NCI-H1092 treated with DMSO at 0.1 percent for 48 hours (cell line): Measurements from ENCODE around the gene CD5L.

Experiments
- DNase-seq: peaks from one replicate; lab custom pipeline; 2025; lab: John Stamatoyannopoulos, UW

The CD5L gene

DNA sequence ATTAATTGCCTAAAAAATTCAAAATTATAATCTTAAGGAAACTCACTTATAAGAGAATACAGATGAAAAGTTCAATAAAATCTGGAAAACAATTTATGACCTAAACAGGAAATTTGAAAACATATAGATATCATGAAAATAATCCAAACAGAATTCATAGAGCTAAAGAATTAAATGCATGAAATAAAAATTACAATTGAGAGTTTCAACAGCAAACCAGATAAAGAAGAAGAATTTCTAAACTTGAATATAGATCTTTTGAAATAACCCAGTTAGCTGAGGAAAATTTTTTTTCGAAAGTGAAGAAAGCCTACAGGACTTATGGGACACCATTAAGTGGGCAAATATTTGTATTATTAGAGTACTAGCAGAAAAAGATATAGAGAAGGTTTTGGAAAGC, 28.3 kb downstream of the CD5L start:
- no peak for DNase-seq

- no peak for DNase-seq
These were observed 35.0 kb downstream of the CD5L start for GRCh38 chr1:157806431-157807149.

DNA sequence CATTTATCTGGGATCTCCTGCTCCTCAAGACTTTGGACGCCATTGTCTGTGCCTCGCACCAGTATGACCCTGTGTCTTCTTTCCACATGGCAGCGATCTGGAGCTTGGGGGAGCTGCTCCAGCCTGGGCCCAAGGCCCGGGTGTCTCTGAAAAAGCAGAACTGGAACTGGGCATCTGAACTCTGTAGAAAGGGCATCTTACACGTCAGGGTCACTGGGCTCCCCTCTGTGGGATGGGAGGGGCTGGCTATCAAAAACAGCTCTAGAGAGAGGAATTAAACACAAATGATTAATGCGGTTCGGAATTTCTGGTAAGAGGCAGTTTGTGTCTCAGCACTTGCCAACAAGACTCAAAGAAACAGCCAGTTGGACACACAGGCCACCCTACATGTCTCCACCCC, 37.8 kb downstream of the CD5L start:
- DNase-seq: no peak

GRCh38 chr1:157799996-157800395, 41.6 kb downstream of the CD5L start:
- DNase-seq: no peak

DNA sequence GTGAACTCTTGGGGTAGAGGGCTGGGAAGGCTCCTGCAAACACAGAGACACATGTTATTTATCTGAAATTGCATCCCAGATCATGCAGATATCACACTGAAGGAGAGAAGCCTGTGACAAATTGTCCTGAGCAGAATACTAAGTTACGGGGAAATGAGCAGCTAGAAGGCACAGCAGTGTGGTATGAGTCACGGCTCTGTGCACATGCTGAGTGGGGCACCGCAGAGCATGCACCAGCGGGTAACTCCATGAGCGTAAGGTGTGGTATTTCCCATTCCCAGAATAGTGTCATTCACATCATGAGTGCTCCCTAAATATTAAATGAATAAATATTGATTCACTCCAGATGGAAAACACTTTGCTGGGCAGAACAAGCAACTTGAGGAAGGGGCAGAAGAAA, 43.4 kb downstream of the CD5L start:
- no peak for DNase-seq

GRCh38 chr1:157785248-157785647, 56.4 kb downstream of the CD5L start:
- DNase-seq: no peak

- DNase-seq: no peak
These were observed 56.8 kb downstream of the CD5L start for GRCh38 chr1:157784801-157785200.

DNA sequence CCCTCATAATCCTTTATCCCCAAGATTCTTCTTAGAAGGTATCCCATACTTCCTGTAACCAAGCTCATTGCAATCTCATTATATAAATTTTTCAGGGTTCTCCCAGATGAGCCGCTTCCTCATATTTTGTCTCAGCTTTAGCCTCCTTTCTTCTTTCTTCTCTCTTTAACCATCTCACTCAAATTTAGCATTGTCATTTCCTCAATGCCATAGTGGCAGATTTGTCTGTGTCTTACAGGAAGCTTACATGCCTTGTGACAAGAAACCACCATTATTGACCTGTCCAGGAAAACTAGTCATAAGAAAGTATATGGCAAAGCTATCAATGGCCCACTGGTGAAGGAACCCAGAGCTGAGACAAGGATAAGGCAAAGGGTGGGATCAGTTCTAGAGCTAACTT, 58.7 kb downstream of the CD5L start:
- DNase-seq: no peak

DNA sequence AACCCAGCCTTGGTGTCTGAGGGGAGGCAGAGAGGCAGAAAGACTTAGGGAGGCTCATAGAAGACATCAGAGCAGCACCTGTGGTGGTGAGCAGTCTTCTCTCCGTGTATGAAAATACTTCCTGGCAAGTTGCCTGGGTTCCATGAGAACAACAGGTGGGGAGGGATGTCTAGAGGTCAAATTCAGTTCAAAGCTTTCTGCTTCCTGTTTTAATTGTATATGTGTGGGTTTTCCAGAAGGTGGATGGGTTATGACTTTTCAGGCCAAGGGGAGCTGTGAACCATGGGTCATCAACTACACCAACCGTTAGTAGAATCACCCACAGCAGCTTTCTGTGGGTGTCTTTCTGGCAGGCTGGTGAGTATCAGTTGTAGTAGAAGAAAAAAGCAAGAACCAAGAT, 60.6 kb downstream of the CD5L start:
- DNase-seq: no peak
